ENCODE results near the gene FUOM. TPM values are rescaled to one million over a fixed set of nuclear protein-coding genes. Genes with fewer than 3 reads are reported as not detected.
A peak's percentile ranks its signal among the peaks of the same experiment; 100 is the strongest.

Gene FUOM
- polyA plus RNA-seq, 1 donor from 2014 or later, result not detected

DNA sequence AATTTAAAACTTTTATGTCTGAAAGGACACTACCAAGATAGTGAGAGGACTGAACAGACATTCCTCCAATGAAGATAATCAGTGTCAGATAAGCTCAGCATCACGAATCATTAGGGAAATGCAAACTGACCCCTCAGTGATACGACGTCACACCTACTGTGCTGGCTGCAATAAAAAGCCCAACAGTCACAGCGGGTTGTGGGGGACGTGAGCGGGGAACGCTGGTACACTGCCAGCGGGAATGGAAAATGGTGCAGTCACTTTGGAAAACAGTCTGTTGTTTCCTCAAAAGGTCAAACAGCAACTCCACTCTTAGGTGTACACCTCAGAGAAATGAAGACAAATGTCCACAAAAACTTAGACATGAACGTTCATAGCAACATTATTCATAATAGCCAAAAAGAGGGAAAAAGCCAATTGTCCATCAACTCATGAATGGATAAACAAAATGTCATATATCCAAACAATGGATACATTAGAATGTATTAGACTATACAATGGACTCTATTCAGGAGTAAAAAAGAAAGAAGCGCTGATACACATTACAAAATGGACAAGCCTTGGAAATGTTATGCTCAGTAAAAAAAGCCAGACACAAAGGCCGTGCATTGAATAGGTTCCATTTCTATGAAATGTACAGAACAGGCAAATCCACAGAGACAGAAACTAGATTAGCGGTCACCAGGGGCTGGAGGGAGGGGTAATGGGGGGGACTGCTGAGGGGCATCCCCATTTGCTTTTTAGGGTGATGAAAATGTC lies 17.7 kb upstream of the FUOM start:
- no peaks in the 10 kb centered on the region for H4K20me1 ChIP-seq (ENCODE audit: insufficient read depth)
- no peaks in the 10 kb centered on the region for H3F3A ChIP-seq (ENCODE audit: insufficient read depth, low read length, poor library complexity, severe bottlenecking)
- H3K9me2 ChIP-seq (ENCODE audit: insufficient read depth, low read length), result no peaks in the 10 kb centered on the region
- TF ChIP-seq, protein P1, sequence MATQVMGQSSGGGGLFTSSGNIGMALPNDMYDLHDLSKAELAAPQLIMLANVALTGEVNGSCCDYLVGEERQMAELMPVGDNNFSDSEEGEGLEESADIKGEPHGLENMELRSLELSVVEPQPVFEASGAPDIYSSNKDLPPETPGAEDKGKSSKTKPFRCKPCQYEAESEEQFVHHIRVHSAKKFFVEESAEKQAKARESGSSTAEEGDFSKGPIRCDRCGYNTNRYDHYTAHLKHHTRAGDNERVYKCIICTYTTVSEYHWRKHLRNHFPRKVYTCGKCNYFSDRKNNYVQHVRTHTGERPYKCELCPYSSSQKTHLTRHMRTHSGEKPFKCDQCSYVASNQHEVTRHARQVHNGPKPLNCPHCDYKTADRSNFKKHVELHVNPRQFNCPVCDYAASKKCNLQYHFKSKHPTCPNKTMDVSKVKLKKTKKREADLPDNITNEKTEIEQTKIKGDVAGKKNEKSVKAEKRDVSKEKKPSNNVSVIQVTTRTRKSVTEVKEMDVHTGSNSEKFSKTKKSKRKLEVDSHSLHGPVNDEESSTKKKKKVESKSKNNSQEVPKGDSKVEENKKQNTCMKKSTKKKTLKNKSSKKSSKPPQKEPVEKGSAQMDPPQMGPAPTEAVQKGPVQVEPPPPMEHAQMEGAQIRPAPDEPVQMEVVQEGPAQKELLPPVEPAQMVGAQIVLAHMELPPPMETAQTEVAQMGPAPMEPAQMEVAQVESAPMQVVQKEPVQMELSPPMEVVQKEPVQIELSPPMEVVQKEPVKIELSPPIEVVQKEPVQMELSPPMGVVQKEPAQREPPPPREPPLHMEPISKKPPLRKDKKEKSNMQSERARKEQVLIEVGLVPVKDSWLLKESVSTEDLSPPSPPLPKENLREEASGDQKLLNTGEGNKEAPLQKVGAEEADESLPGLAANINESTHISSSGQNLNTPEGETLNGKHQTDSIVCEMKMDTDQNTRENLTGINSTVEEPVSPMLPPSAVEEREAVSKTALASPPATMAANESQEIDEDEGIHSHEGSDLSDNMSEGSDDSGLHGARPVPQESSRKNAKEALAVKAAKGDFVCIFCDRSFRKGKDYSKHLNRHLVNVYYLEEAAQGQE (IDR thresholded peaks at IDR 0.05; ENCODE audit: borderline replicate concordance), result no peak
- no peak for TF ChIP-seq EP300 (conservative IDR thresholded peaks at IDR 0.05; ENCODE audit: poor library complexity, severe bottlenecking)
- no peak for TF ChIP-seq POLR2AphosphoS5 (IDR thresholded peaks at IDR 0.05)
- no peak for TF ChIP-seq TAF1 (IDR thresholded peaks at IDR 0.05; ENCODE audit: low read depth)
- TF ChIP-seq, protein P2, sequence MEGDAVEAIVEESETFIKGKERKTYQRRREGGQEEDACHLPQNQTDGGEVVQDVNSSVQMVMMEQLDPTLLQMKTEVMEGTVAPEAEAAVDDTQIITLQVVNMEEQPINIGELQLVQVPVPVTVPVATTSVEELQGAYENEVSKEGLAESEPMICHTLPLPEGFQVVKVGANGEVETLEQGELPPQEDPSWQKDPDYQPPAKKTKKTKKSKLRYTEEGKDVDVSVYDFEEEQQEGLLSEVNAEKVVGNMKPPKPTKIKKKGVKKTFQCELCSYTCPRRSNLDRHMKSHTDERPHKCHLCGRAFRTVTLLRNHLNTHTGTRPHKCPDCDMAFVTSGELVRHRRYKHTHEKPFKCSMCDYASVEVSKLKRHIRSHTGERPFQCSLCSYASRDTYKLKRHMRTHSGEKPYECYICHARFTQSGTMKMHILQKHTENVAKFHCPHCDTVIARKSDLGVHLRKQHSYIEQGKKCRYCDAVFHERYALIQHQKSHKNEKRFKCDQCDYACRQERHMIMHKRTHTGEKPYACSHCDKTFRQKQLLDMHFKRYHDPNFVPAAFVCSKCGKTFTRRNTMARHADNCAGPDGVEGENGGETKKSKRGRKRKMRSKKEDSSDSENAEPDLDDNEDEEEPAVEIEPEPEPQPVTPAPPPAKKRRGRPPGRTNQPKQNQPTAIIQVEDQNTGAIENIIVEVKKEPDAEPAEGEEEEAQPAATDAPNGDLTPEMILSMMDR (IDR thresholded peaks at IDR 0.05; ENCODE audit: poor library complexity, severe bottlenecking), result no peak
- H3K79me2 ChIP-seq (replicated peaks; ENCODE audit: insufficient read depth, low read length), result peaks cover 4% of the 10 kb centered on the region
- H3K36me3 ChIP-seq (ENCODE audit: insufficient read depth, low read length), result no peaks in the 10 kb centered on the region
- H3K4me2 ChIP-seq (ENCODE audit: low read length), result no peak overlapping the region
- H3K27me3 ChIP-seq (ENCODE audit: insufficient read depth, low read depth, low read length), result peaks cover 9% of the 10 kb centered on the region
- no peak overlapping the region for H2AFZ ChIP-seq (ENCODE audit: low read depth, low read length)
- no peak overlapping the region for H3K27ac ChIP-seq (ENCODE audit: low read length)
- H3K9me3 ChIP-seq (ENCODE audit: low read length), result no peaks in the 10 kb centered on the region
- no peak overlapping the region for H3K9ac ChIP-seq (ENCODE audit: low read length)
- H3K4me3 ChIP-seq (ENCODE audit: low read length), result no peak overlapping the region

DNA sequence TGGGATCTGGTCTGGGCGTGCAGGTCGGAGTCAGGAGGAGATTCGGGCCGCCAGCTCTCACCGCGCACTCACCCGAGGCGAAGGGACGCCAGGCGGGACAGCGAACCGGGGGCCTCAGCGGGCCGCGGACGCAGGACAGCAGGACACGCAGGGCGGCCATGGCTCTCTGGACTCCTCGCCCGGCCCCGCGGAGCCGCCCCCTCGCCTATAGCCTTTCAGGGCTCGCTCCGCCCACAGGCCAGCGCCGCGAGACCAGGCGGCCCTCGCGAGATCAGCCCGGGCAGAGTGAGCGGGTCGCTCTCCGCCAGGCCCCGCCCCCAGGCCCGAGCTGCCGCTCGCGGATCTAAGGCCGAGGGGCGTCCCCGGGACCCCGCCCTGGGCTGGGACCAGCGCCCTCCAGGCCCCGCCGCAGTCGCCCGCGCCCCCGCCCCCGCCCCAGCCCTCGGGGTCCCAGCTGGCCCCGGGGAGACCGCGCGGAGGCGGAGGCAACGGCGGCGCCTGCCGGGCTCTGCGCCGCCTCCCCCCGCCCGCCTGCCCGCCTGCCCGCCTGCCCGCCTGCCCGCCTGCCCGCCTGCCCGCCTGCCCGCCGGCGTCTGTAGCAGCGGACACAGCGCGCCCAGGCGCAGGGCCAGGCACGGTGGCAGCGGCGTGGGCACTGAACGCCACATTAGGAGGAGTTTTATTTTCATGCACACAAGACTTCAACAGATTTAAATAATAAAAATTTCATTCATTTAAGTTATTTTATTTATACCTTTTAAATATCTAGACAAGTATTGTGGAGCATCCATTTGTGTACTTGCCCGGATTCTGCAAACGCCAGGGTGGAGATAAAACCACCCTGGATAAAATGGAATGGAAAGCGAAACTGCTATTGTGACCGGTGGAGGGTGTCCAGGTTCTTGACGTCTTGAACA lies 15.6 kb upstream of the FUOM start, which contains the start of gene ECHS1:
ECHS1 (minus strand) TSS at position 181 of the 917 bp plus-strand sequence; CDS start at position 160, 21 bp downstream.
- TF ChIP-seq MXI1 (conservative IDR thresholded peaks at IDR 0.05; ENCODE audit: poor library complexity, severe bottlenecking) (peak; percentile 65), EP300 (conservative IDR thresholded peaks at IDR 0.05; ENCODE audit: poor library complexity, severe bottlenecking) (no peak), EZH2 (IDR thresholded peaks at IDR 0.05; ENCODE audit: borderline replicate concordance, insufficient read depth, low read length, poor library complexity, severe bottlenecking) (no peak), RAD21 (conservative IDR thresholded peaks at IDR 0.05) (peak; percentile 15), TAF1 (IDR thresholded peaks at IDR 0.05; ENCODE audit: low read depth) (peak; percentile 37), POLR2AphosphoS5 (IDR thresholded peaks at IDR 0.05) (peak; percentile 86), SMC3 (conservative IDR thresholded peaks at IDR 0.05; ENCODE audit: poor library complexity) (no peak)
- TF ChIP-seq, protein P2 (IDR thresholded peaks at IDR 0.05; ENCODE audit: poor library complexity, severe bottlenecking), result no peak
- TF ChIP-seq, protein P1 (IDR thresholded peaks at IDR 0.05; ENCODE audit: borderline replicate concordance), result no peak
- Histone ChIP-seq H3K79me2 (replicated peaks; ENCODE audit: insufficient read depth, low read length) (peaks cover 4% of the 10 kb centered on the region), H3K4me2 (ENCODE audit: low read length) (peak within 1 kb of the TSS; percentile 86), H3K27ac (ENCODE audit: low read length) (peak within 1 kb of the TSS; percentile 51), H3F3A (ENCODE audit: insufficient read depth, low read length, poor library complexity, severe bottlenecking) (no peaks in the 10 kb centered on the region), H3K9me3 (ENCODE audit: low read length) (no peaks in the 10 kb centered on the region), H3K4me3 (ENCODE audit: low read length) (peak within 1 kb of the TSS; percentile 83), H3K27me3 (ENCODE audit: insufficient read depth, low read depth, low read length) (peaks cover 6% of the 10 kb centered on the region), H3K9me2 (ENCODE audit: insufficient read depth, low read length) (no peaks in the 10 kb centered on the region), H4K20me1 (ENCODE audit: insufficient read depth) (no peaks in the 10 kb centered on the region), H3K9ac (ENCODE audit: low read length) (peak within 1 kb of the TSS; percentile 84), H3K36me3 (ENCODE audit: insufficient read depth, low read length) (no peaks in the 10 kb centered on the region), H2AFZ (ENCODE audit: low read depth, low read length) (peak within 1 kb of the TSS; percentile 69)

All from neural cell (in vitro differentiated cells).